Measurements from ENCODE around the gene TNFRSF12A. TPM values are rescaled to one million over a fixed set of nuclear protein-coding genes. Genes with fewer than 3 reads are reported as not detected.

The TNFRSF12A gene
- total RNA-seq, 1 donor from 2014 or later = 12.3 TPM

DNA sequence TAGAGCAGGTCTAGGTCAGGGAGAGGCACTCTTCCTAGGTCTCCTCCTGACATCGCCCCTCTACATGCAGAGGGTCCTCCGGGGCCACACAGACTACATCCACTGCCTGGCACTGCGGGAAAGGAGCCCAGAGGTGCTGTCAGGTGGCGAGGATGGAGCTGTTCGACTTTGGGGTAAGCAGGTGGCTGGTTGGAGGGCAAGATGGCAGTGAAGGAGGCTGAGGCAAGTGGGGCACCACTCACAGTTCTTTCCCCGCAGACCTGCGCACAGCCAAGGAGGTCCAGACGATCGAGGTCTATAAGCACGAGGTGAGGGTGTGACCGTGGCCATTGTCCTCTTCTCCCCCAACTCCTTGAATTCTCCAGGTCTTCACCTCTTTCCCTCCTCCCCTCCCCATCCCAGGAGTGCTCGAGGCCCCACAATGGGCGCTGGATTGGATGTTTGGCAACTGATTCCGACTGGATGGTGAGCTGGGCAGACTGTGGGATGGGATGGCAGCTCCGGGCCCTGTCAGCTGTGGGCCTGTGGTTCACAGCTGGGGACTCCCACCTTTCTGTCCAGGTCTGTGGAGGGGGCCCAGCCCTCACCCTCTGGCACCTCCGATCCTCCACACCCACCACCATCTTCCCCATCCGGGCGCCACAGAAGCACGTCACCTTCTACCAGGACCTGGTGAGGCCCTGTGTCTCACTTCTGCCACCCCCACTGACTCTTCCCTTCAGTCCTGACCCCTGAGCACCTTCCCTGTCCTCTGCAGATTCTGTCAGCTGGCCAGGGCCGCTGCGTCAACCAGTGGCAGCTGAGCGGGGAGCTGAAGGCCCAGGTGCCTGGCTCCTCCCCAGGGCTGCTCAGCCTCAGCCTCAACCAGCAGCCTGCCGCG, 6.7 kb downstream of the TNFRSF12A start:
- intact Hi-C loops (cut with DNase I) = no loop called here
- H3K4me3 ChIP-seq = no peak overlapping the region
- DNase-seq (ENCODE audit: extremely low spot score in 2 of 2) = no peak
- H3K36me3 ChIP-seq = peaks cover 0 to 3% of the 10 kb centered on the region in 2 donors
- H3K4me1 ChIP-seq = peaks cover 51% of the 10 kb centered on the region
- peaks cover 6% of the 10 kb centered on the region for H3K27me3 ChIP-seq
- TF ChIP-seq POLR2A (IDR thresholded peaks at IDR 0.05) = no peak
- TF ChIP-seq, protein P1, sequence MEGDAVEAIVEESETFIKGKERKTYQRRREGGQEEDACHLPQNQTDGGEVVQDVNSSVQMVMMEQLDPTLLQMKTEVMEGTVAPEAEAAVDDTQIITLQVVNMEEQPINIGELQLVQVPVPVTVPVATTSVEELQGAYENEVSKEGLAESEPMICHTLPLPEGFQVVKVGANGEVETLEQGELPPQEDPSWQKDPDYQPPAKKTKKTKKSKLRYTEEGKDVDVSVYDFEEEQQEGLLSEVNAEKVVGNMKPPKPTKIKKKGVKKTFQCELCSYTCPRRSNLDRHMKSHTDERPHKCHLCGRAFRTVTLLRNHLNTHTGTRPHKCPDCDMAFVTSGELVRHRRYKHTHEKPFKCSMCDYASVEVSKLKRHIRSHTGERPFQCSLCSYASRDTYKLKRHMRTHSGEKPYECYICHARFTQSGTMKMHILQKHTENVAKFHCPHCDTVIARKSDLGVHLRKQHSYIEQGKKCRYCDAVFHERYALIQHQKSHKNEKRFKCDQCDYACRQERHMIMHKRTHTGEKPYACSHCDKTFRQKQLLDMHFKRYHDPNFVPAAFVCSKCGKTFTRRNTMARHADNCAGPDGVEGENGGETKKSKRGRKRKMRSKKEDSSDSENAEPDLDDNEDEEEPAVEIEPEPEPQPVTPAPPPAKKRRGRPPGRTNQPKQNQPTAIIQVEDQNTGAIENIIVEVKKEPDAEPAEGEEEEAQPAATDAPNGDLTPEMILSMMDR (IDR thresholded peaks at IDR 0.05) = no peak
- no peak for TF ChIP-seq POLR2AphosphoS5 (IDR thresholded peaks at IDR 0.05; ENCODE audit: insufficient read depth in 1 of 2, low read depth in 1 of 2)
- no peak overlapping the region for H3K27ac ChIP-seq
- H3K9me3 ChIP-seq = no peaks in the 10 kb centered on the region

DNA sequence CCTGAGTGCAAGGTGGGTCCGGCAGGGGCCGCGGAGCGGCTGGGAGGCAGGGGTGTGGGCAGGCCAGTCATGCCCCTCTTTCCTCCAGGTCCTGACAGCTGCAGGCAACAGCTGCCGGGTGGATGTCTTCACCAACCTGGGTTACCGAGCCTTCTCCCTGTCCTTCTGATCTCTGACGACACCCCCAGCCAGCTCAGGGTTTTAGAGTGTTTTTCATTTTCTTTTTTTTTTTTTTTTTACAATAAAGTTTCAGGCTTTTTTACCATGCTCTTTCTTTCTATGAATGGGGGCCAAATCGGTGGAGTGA, 7.3 kb downstream of the TNFRSF12A start:
- TF ChIP-seq POLR2A (IDR thresholded peaks at IDR 0.05) (no peak), POLR2AphosphoS5 (IDR thresholded peaks at IDR 0.05; ENCODE audit: insufficient read depth in 1 of 2, low read depth in 1 of 2) (no peak)
- TF ChIP-seq, protein P1 (IDR thresholded peaks at IDR 0.05) = no peak
- no peaks in the 10 kb centered on the region for H3K9me3 ChIP-seq
- H3K4me1 ChIP-seq = peaks cover 45% of the 10 kb centered on the region
- no peak for DNase-seq (ENCODE audit: extremely low spot score in 2 of 2)
- H3K36me3 ChIP-seq = peaks cover 0 to 3% of the 10 kb centered on the region in 2 donors
- H3K4me3 ChIP-seq = no peak overlapping the region
- H3K27me3 ChIP-seq = peaks cover 6% of the 10 kb centered on the region
- H3K27ac ChIP-seq = no peak overlapping the region
- intact Hi-C loops (cut with DNase I) = no loop called here

GRCh38 chr16:3027983-3028715, 8.0 kb downstream of the TNFRSF12A start:
- TF ChIP-seq POLR2AphosphoS5 (IDR thresholded peaks at IDR 0.05; ENCODE audit: insufficient read depth in 1 of 2, low read depth in 1 of 2) (no peak), POLR2A (IDR thresholded peaks at IDR 0.05) (no peak)
- TF ChIP-seq, protein P1 (IDR thresholded peaks at IDR 0.05) = peak; percentile 15 to 52 (median 45)
- no peak overlapping the region for H3K4me3 ChIP-seq
- H3K36me3 ChIP-seq = peaks cover 0 to 3% of the 10 kb centered on the region in 2 donors
- intact Hi-C loops (cut with DNase I) = no loop called here
- no peak overlapping the region for H3K27ac ChIP-seq
- no peaks in the 10 kb centered on the region for H3K9me3 ChIP-seq
- peaks cover 6% of the 10 kb centered on the region for H3K27me3 ChIP-seq
- peaks cover 38% of the 10 kb centered on the region for H3K4me1 ChIP-seq
- no peak for DNase-seq (ENCODE audit: extremely low spot score in 2 of 2)

DNA sequence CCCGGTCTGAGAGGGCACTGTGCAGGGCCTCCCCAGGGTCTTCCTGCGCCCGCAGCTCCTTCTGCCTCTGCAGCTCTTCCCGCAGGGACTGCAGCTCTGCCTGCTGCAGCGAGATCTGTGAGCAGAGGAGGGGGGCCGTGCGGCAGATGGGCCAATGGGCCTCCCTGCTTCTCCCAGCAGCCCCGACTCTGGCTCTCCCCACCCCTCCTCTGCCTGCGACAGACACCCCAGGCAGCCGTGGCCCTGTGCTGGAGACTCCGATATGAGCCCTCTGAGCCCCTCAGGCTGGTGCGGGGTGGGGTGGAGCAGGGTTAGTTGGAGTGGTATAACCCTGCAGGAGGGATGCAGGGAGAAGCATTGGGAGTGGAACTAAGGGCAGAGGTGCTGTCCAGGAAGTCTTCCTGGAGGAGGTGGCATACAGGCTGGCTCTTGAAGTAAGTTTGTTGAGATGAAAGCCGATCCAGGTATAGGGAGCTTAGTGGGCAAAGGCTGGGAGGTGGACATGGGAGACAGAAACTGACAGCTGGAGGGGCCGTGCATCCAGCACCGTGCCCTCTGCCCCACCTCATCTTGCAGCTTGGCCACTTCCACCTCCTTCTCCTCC, 8.7 kb downstream of the TNFRSF12A start:
- no peaks in the 10 kb centered on the region for H3K9me3 ChIP-seq
- intact Hi-C loops (cut with DNase I) = no loop called here
- no peak overlapping the region for H3K27ac ChIP-seq
- TF ChIP-seq POLR2A (IDR thresholded peaks at IDR 0.05) (no peak), POLR2AphosphoS5 (IDR thresholded peaks at IDR 0.05; ENCODE audit: insufficient read depth in 1 of 2, low read depth in 1 of 2) (no peak)
- TF ChIP-seq, protein P1 (IDR thresholded peaks at IDR 0.05) = no peak
- no peak overlapping the region for H3K4me3 ChIP-seq
- peaks cover 33% of the 10 kb centered on the region for H3K4me1 ChIP-seq
- DNase-seq (ENCODE audit: extremely low spot score in 2 of 2) = no peak
- peaks cover 0 to 3% of the 10 kb centered on the region in 2 donors for H3K36me3 ChIP-seq
- peaks cover 6% of the 10 kb centered on the region for H3K27me3 ChIP-seq

Data from vagina (tissue), 2 donors.